Smooth muscle cell (in vitro differentiated cells): ENCODE results near the gene ELOVL6. TPM values are rescaled to one million over a fixed set of nuclear protein-coding genes. Genes with fewer than 3 reads are reported as not detected.

Experiments used
- DNase-seq: peaks from one replicate; lab custom pipeline; 2025; ENCODE audit not compliant: unreplicated experiment; lab: John Stamatoyannopoulos, UW
- H2AFZ ChIP-seq: fragments of 200-600 bp; sonication (generic); 2 replicates; pipeline ENCODE4 v1.6.0; 2016; ENCODE audit warnings: antibody characterized with exemption, low read depth, mild to moderate bottlenecking
- H3F3A ChIP-seq: fragments of 200-600 bp; sonication (generic); 2 replicates; pipeline ENCODE4 v1.6.0; 2017; ENCODE audit warnings: antibody characterized with exemption, low read depth
- H3K27ac ChIP-seq: fragments of 200-600 bp; sonication (generic); 2 replicates; pipeline ENCODE4 v1.5.1; 2016; ENCODE audit warnings: low read depth, mild to moderate bottlenecking
- H3K27me3 ChIP-seq: fragments of 200-600 bp; sonication (generic); 2 replicates; pipeline ENCODE4 v1.6.1; 2016; ENCODE audit warnings: low read depth, mild to moderate bottlenecking
- H3K36me3 ChIP-seq: fragments of 200-600 bp; sonication (generic); 2 replicates; pipeline ENCODE4 v1.5.1; 2016; ENCODE audit warnings: low read depth
- H3K4me1 ChIP-seq: fragments of 200-600 bp; sonication (generic); 2 replicates; pipeline ENCODE4 v1.5.1; 2016; ENCODE audit warnings: low read depth
- H3K4me2 ChIP-seq: fragments of 200-600 bp; sonication (generic); 2 replicates; pipeline ENCODE4 v1.6.0; 2016; ENCODE audit warnings: mild to moderate bottlenecking
- H3K4me3 ChIP-seq: fragments of 200-600 bp; sonication (generic); 2 replicates; pipeline ENCODE4 v1.5.1; 2016; ENCODE audit warnings: mild to moderate bottlenecking
- H3K79me2 ChIP-seq: fragments of 200-600 bp; sonication (generic); 2 replicates; pipeline ENCODE4 v1.6.0; 2016; ENCODE audit warnings: low read depth, mild to moderate bottlenecking
- H3K9ac ChIP-seq: fragments of 200-600 bp; sonication (generic); 2 replicates; pipeline ENCODE4 v1.6.0; 2016; ENCODE audit warnings: low read depth
- H3K9me3 ChIP-seq: fragments of 200-600 bp; sonication (generic); replicated peaks from 2 replicates; pipeline ENCODE4 v1.5.1; 2016; ENCODE audit warnings: low read depth
- H4K20me1 ChIP-seq: fragments of 200-600 bp; sonication (generic); 2 replicates; pipeline ENCODE4 v1.6.0; 2016; ENCODE audit warnings: low read depth
- WGBS: methylation state at CpG from one replicate; pipeline ENCODE4 v1.1.7; 2016; ENCODE audit warnings: low lambda C conversion rate; 5-methylcytosine and 5-hydroxymethylcytosine counted together
- polyA plus RNA-seq: library from polyadenylated mRNA; unstranded; fragments of >200 nt; fragmentation: Nextera tagmentation; extraction: Ambion mirVana; gene quantifications from 2 replicates; pipeline ENCODE4 v1.2.1, GENCODE V29; 2016
- total RNA-seq: library from RNA; depleted of rRNA; stranded (reverse); fragments of >200 nt; gene quantifications from 2 replicates; pipeline ENCODE4 v1.2.3, GENCODE V29; 2014
- TF ChIP-seq, protein P1 (sequence below): fragments of 200-600 bp; sonication (generic); IDR thresholded peaks from 2 replicates; pipeline ENCODE4 v1.5.1; 2017; ENCODE audit warnings: borderline replicate concordance, mild to moderate bottlenecking, antibody characterized with exemption; ENCODE audit not compliant: insufficient read depth, poor library complexity, severe bottlenecking

ELOVL6 gene
- total and polyA plus RNA-seq, 2 experiments from 2014 or later: 7.8 to 11.6 TPM

- H3K9ac ChIP-seq: no peak overlapping the region
- H3K36me3 ChIP-seq: no peaks in the 10 kb centered on the region
- H3K79me2 ChIP-seq: no peaks in the 10 kb centered on the region
- no peaks in the 10 kb centered on the region for H3F3A ChIP-seq
- no peak overlapping the region for H3K4me2 ChIP-seq
- no peaks in the 10 kb centered on the region for H3K27me3 ChIP-seq
- no peak for DNase-seq
- no peak overlapping the region for H2AFZ ChIP-seq
- TF ChIP-seq, protein P1, sequence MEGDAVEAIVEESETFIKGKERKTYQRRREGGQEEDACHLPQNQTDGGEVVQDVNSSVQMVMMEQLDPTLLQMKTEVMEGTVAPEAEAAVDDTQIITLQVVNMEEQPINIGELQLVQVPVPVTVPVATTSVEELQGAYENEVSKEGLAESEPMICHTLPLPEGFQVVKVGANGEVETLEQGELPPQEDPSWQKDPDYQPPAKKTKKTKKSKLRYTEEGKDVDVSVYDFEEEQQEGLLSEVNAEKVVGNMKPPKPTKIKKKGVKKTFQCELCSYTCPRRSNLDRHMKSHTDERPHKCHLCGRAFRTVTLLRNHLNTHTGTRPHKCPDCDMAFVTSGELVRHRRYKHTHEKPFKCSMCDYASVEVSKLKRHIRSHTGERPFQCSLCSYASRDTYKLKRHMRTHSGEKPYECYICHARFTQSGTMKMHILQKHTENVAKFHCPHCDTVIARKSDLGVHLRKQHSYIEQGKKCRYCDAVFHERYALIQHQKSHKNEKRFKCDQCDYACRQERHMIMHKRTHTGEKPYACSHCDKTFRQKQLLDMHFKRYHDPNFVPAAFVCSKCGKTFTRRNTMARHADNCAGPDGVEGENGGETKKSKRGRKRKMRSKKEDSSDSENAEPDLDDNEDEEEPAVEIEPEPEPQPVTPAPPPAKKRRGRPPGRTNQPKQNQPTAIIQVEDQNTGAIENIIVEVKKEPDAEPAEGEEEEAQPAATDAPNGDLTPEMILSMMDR: no peak
- no peak overlapping the region for H3K4me3 ChIP-seq
- peaks cover 6% of the 10 kb centered on the region for H3K4me1 ChIP-seq
- no peaks in the 10 kb centered on the region for H3K9me3 ChIP-seq
- no peak overlapping the region for H3K27ac ChIP-seq
- H4K20me1 ChIP-seq: no peaks in the 10 kb centered on the region
Observed at GRCh38 chr4:110122201-110122600, 76.2 kb downstream of the ELOVL6 start.

DNA sequence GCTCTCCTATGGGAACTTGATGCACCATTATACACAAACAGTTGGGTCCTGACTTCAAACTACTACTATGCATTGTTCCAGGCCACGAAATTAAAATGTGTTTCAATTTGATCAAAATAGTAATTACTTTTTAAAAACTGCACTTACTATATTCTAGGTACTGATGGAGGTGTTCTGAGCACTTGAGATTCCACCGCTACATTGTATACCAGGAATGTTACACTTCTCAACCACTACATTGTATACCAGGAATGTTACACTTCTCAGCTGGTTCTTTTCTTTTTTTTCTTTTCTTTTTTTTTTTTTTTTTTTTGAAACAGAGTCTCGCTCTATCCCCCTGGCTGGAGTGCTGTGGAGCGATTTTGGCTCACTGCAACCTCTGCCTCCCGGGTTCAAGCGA lies 77.9 kb downstream of the ELOVL6 start:
- H3K9me3 ChIP-seq: no peaks in the 10 kb centered on the region
- peaks cover 6% of the 10 kb centered on the region for H3K4me1 ChIP-seq
- no peak overlapping the region for H3K27ac ChIP-seq
- no peaks in the 10 kb centered on the region for H3K36me3 ChIP-seq
- H3K79me2 ChIP-seq: no peaks in the 10 kb centered on the region
- no peaks in the 10 kb centered on the region for H3K27me3 ChIP-seq
- H4K20me1 ChIP-seq: no peaks in the 10 kb centered on the region
- DNase-seq: no peak
- H3K4me2 ChIP-seq: no peak overlapping the region
- no peaks in the 10 kb centered on the region for H3F3A ChIP-seq
- TF ChIP-seq, protein P1: no peak
- no peak overlapping the region for H3K9ac ChIP-seq
- H2AFZ ChIP-seq: no peak overlapping the region
- no peak overlapping the region for H3K4me3 ChIP-seq
- 96% methylated on average over 5 of the region's 6 CpGs for WGBS

DNA sequence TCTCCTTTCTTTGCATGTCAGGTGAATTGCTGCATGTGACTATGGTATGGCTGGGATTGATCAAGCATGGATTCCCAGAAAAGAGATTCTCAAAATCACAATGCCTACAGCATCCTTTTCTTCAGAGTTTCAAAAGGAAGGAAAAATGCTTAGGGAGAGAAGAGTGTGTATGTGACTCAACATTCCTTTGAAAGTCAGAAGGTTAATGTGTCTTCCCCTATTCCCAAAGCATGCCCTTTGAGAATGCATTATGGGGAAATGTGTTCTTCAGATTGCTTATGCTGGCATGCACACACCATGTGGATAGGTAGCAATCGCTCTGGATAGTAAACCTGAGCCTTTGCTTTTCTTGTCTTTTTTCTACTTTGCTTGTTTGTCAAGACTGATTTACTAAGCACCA lies 78.5 kb downstream of the ELOVL6 start:
- peak overlapping the region; percentile 41 for H3K4me2 ChIP-seq
- TF ChIP-seq, protein P1: no peak

GRCh38 chr4:110119337-110119736 lies 79.1 kb downstream of the ELOVL6 start:
- no peaks in the 10 kb centered on the region for H3K27me3 ChIP-seq
- H3K4me2 ChIP-seq: peak overlapping the region; percentile 41
- peak overlapping the region; percentile 59 for H3K27ac ChIP-seq
- H3K9me3 ChIP-seq: no peaks in the 10 kb centered on the region
- H3K36me3 ChIP-seq: no peaks in the 10 kb centered on the region
- 28% methylated on average over 3 of the region's 3 CpGs for WGBS
- H3K4me1 ChIP-seq: peaks cover 6% of the 10 kb centered on the region
- no peak overlapping the region for H2AFZ ChIP-seq
- DNase-seq: no peak
- no peaks in the 10 kb centered on the region for H3K79me2 ChIP-seq
- H3K4me3 ChIP-seq: peak overlapping the region; percentile 3
- H3F3A ChIP-seq: no peaks in the 10 kb centered on the region
- H4K20me1 ChIP-seq: no peaks in the 10 kb centered on the region
- TF ChIP-seq, protein P1: no peak
- no peak overlapping the region for H3K9ac ChIP-seq

More for the DNA sequence above, 78.5 kb downstream of the ELOVL6 start:
- 76% methylated on average over 1 of the region's 1 CpG for WGBS
- Histone ChIP-seq H3K4me3 (peak overlapping the region; percentile 3), H3K79me2 (no peaks in the 10 kb centered on the region), H4K20me1 (no peaks in the 10 kb centered on the region), H3K27me3 (no peaks in the 10 kb centered on the region), H3K36me3 (no peaks in the 10 kb centered on the region), H3F3A (no peaks in the 10 kb centered on the region), H3K27ac (peak overlapping the region; percentile 59), H3K4me1 (peaks cover 6% of the 10 kb centered on the region), H2AFZ (no peak overlapping the region), H3K9ac (no peak overlapping the region), H3K9me3 (no peaks in the 10 kb centered on the region)
- DNase-seq: no peak
